MG63 (cell line): ENCODE measurements around the gene TAF6. TPM values are rescaled to one million over a fixed set of nuclear protein-coding genes. Genes with fewer than 3 reads are reported as not detected.

ENCODE experiments used
- DNase-seq: peaks from one replicate; pipeline ENCODE4 v3.0.0-alpha.2; 2020
- H3K27me3 ChIP-seq: fragments of 250-450 bp; sonication (Bioruptor Pico); 2 replicates; pipeline ENCODE4 v1.5.1; 2020; ENCODE audit warnings: mild to moderate bottlenecking, moderate library complexity
- H3K36me3 ChIP-seq: fragments of 250-450 bp; sonication (Bioruptor Pico); 2 replicates; pipeline ENCODE4 v1.5.1; 2020; ENCODE audit warnings: mild to moderate bottlenecking, moderate library complexity
- H3K4me3 ChIP-seq: fragments of 250-450 bp; sonication (Bioruptor Pico); 2 replicates; pipeline ENCODE4 v1.5.1; 2020; ENCODE audit warnings: mild to moderate bottlenecking, moderate library complexity
- H3K9me3 ChIP-seq: fragments of 250-450 bp; sonication (Bioruptor Pico); 2 replicates; pipeline ENCODE4 v1.5.1; 2020; ENCODE audit warnings: mild to moderate bottlenecking, moderate library complexity
- total RNA-seq: library from RNA; depleted of rRNA; stranded (reverse); fragments of >200 nt; shearing (Covaris generic); gene quantifications from 2 replicates; pipeline ENCODE4 v1.2.3, GENCODE V29; 2014; ENCODE audit warnings: low replicate concordance

The TAF6 gene
- total RNA-seq, 1 experiment from 2014 or later, result 10.8 TPM

GRCh38 chr7:100107890-100108289 lies 11.3 kb downstream of the TAF6 start:
- no peaks in the 10 kb centered on the region for H3K27me3 ChIP-seq
- H3K36me3 ChIP-seq, result no peaks in the 10 kb centered on the region; the same call in 1 of the 2 replicates

GRCh38 chr7:100107125-100107737 lies 11.9 kb downstream of the TAF6 start:
- DNase-seq, result no peak
- no peaks in the 10 kb centered on the region; the same call in 1 of the 2 replicates for H3K36me3 ChIP-seq
- H3K4me3 ChIP-seq, result no peak overlapping the region
- no peaks in the 10 kb centered on the region for H3K9me3 ChIP-seq
- H3K27me3 ChIP-seq, result no peaks in the 10 kb centered on the region

More at GRCh38 chr7:100107890-100108289, 11.3 kb downstream of the TAF6 start:
- Histone ChIP-seq H3K4me3 (no peak overlapping the region), H3K9me3 (no peaks in the 10 kb centered on the region)
- no peak for DNase-seq

GRCh38 chr7:100106633-100107032 lies 12.5 kb downstream of the TAF6 start:
- Histone ChIP-seq H3K36me3 (no peaks in the 10 kb centered on the region; the same call in 1 of the 2 replicates), H3K9me3 (no peaks in the 10 kb centered on the region), H3K27me3 (no peaks in the 10 kb centered on the region), H3K4me3 (no peak overlapping the region)
- DNase-seq, result no peak

- Histone ChIP-seq H3K36me3 (no peaks in the 10 kb centered on the region; the same call in 1 of the 2 replicates), H3K9me3 (no peaks in the 10 kb centered on the region), H3K4me3 (no peak overlapping the region), H3K27me3 (no peaks in the 10 kb centered on the region)
- DNase-seq, result no peak
These were observed 13.6 kb downstream of the TAF6 start for GRCh38 chr7:100105534-100105933.

- Histone ChIP-seq H3K36me3 (peaks cover 18% of the 10 kb centered on the region), H3K9me3 (no peaks in the 10 kb centered on the region), H3K27me3 (no peaks in the 10 kb centered on the region), H3K4me3 (no peak overlapping the region)
- DNase-seq, result no peak
These were observed 16.0 kb downstream of the TAF6 start for GRCh38 chr7:100102950-100103840.

- Histone ChIP-seq H3K9me3 (no peaks in the 10 kb centered on the region), H3K4me3 (peak within 1 kb of the TSS; percentile 84), H3K36me3 (peaks cover 35% of the 10 kb centered on the region), H3K27me3 (no peaks in the 10 kb centered on the region)
- DNase-seq, result peak; percentile 98
These were observed 17.9 kb downstream of the TAF6 start, which contains the start of the genes AP4M1 and MCM7 for GRCh38 chr7:100101016-100101862. TSS of gene AP4M1 (plus strand) at chr7:100101643. CDS start at chr7:100101715, 72 bp downstream. TSS of gene MCM7 (minus strand) at chr7:100101397. CDS start at chr7:100101294, 103 bp downstream.

GRCh38 chr7:100100420-100101015 lies 18.6 kb downstream of the TAF6 start:
- H3K4me3 ChIP-seq, result peak overlapping the region; percentile 84
- H3K27me3 ChIP-seq, result no peaks in the 10 kb centered on the region
- peaks cover 42% of the 10 kb centered on the region for H3K36me3 ChIP-seq
- DNase-seq, result peak; percentile 91
- H3K9me3 ChIP-seq, result no peaks in the 10 kb centered on the region

GRCh38 chr7:100099452-100099851 lies 19.7 kb downstream of the TAF6 start:
- Histone ChIP-seq H3K4me3 (peak overlapping the region; percentile 84), H3K36me3 (peaks cover 53% of the 10 kb centered on the region), H3K27me3 (no peaks in the 10 kb centered on the region), H3K9me3 (no peaks in the 10 kb centered on the region)
- no peak for DNase-seq

GRCh38 chr7:100098913-100099312 lies 20.2 kb downstream of the TAF6 start:
- peaks cover 57% of the 10 kb centered on the region for H3K36me3 ChIP-seq
- H3K4me3 ChIP-seq, result no peak overlapping the region
- no peaks in the 10 kb centered on the region for H3K9me3 ChIP-seq
- no peak for DNase-seq
- H3K27me3 ChIP-seq, result no peaks in the 10 kb centered on the region

- DNase-seq, result no peak
- peaks cover 81% of the 10 kb centered on the region for H3K36me3 ChIP-seq
- H3K27me3 ChIP-seq, result no peaks in the 10 kb centered on the region
- no peak overlapping the region for H3K4me3 ChIP-seq
- no peaks in the 10 kb centered on the region for H3K9me3 ChIP-seq
These were observed 23.5 kb downstream of the TAF6 start for GRCh38 chr7:100095704-100096103.

GRCh38 chr7:100095289-100095688 lies 23.9 kb downstream of the TAF6 start:
- H3K36me3 ChIP-seq, result peaks cover 84% of the 10 kb centered on the region
- H3K4me3 ChIP-seq, result no peak overlapping the region

GRCh38 chr7:100093925-100094486 lies 25.2 kb downstream of the TAF6 start:
- H3K36me3 ChIP-seq, result peaks cover 74% of the 10 kb centered on the region
- no peaks in the 10 kb centered on the region for H3K27me3 ChIP-seq
- H3K9me3 ChIP-seq, result no peaks in the 10 kb centered on the region
- H3K4me3 ChIP-seq, result no peak overlapping the region
- DNase-seq, result no peak

More at GRCh38 chr7:100095289-100095688, 23.9 kb downstream of the TAF6 start:
- Histone ChIP-seq H3K27me3 (no peaks in the 10 kb centered on the region), H3K9me3 (no peaks in the 10 kb centered on the region)
- DNase-seq, result no peak

GRCh38 chr7:100093498-100093897 lies 25.7 kb downstream of the TAF6 start:
- DNase-seq, result no peak
- no peak overlapping the region for H3K4me3 ChIP-seq
- H3K9me3 ChIP-seq, result no peaks in the 10 kb centered on the region
- peaks cover 69% of the 10 kb centered on the region for H3K36me3 ChIP-seq
- no peaks in the 10 kb centered on the region for H3K27me3 ChIP-seq

GRCh38 chr7:100093054-100093453 lies 26.1 kb downstream of the TAF6 start:
- Histone ChIP-seq H3K4me3 (no peak overlapping the region), H3K9me3 (no peaks in the 10 kb centered on the region), H3K36me3 (peaks cover 65% of the 10 kb centered on the region), H3K27me3 (no peaks in the 10 kb centered on the region)
- no peak for DNase-seq

- Histone ChIP-seq H3K27me3 (no peaks in the 10 kb centered on the region), H3K9me3 (no peaks in the 10 kb centered on the region), H3K4me3 (no peak overlapping the region), H3K36me3 (peaks cover 54% of the 10 kb centered on the region)
- no peak for DNase-seq
These were observed 27.6 kb downstream of the TAF6 start for GRCh38 chr7:100091411-100092181.
